ENCODE results near the gene PDE3A.

DNA sequence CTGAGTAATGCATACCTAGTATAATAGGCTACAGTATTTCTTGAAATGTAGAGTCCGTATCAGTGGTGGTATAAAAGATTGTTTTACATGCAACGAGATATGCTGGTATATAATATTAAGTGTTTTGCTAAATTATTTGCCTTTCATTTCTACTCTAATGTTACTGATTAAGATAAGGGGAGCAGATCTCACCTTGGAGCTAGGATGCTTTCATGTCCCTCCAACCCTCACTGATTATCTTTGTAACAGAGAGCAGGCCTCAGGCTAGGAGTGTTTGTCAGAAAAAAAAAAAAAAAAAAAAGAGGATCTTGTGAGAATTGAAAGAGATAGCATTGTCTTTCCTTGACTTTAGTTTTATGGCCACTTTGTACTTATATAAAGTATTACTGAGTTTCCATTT, 92.6 kb downstream of the PDE3A start:
- TF ChIP-seq, protein P1, sequence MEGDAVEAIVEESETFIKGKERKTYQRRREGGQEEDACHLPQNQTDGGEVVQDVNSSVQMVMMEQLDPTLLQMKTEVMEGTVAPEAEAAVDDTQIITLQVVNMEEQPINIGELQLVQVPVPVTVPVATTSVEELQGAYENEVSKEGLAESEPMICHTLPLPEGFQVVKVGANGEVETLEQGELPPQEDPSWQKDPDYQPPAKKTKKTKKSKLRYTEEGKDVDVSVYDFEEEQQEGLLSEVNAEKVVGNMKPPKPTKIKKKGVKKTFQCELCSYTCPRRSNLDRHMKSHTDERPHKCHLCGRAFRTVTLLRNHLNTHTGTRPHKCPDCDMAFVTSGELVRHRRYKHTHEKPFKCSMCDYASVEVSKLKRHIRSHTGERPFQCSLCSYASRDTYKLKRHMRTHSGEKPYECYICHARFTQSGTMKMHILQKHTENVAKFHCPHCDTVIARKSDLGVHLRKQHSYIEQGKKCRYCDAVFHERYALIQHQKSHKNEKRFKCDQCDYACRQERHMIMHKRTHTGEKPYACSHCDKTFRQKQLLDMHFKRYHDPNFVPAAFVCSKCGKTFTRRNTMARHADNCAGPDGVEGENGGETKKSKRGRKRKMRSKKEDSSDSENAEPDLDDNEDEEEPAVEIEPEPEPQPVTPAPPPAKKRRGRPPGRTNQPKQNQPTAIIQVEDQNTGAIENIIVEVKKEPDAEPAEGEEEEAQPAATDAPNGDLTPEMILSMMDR (conservative IDR thresholded peaks at IDR 0.05; ENCODE audit: low read depth, low read length) = no peak
- no peak for TF ChIP-seq EZH2 (IDR thresholded peaks at IDR 0.05; ENCODE audit: borderline replicate concordance, low read depth, low read length, poor library complexity, severe bottlenecking)
